GM12878 (cell line): ENCODE results near the gene HLTF. TPM values are rescaled to one million over a fixed set of nuclear protein-coding genes. Genes with fewer than 3 reads are reported as not detected.
A peak's percentile ranks its signal among the peaks of the same experiment; 100 is the strongest.

Experiments used
- BRCA1 ChIP-seq: IDR thresholded peaks from 2 replicates; pipeline ENCODE4 v1.6.1; 2011; ENCODE audit warnings: low read depth, low read length, improper control_type of control experiment
- CBX5 ChIP-seq: sonication (generic); IDR thresholded peaks from 2 replicates; pipeline ENCODE4 v1.6.1; 2016; ENCODE audit warnings: low read depth, moderate library complexity, mild to moderate bottlenecking, inconsistent platforms
- FOXK2 ChIP-seq: fragments of 450-650 bp; IDR thresholded peaks from 2 replicates; pipeline ENCODE4 v1.6.1; 2017; ENCODE audit warnings: mild to moderate bottlenecking, moderate library complexity
- GABPA ChIP-seq: IDR thresholded peaks from 2 replicates; pipeline ENCODE4 v1.6.1; 2014; ENCODE audit warnings: antibody characterized with exemption, low read depth, mild to moderate bottlenecking, inconsistent platforms
- IRF4 ChIP-seq: IDR thresholded peaks from 2 replicates; pipeline ENCODE4 v1.6.1; 2011; ENCODE audit warnings: low read depth, low read length
- LARP7 ChIP-seq: fragments of 450-650 bp; IDR thresholded peaks from 2 replicates; pipeline ENCODE4 v1.6.1; 2017; ENCODE audit warnings: mild to moderate bottlenecking
- NFYB ChIP-seq: IDR thresholded peaks from 2 replicates; pipeline ENCODE4 v1.6.1; 2011; ENCODE audit warnings: low read depth, mild to moderate bottlenecking, low read length, improper control_type of control experiment, moderate library complexity; ENCODE audit not compliant: insufficient read depth
- NR2F1 ChIP-seq: fragments of 450-650 bp; conservative IDR thresholded peaks from 2 replicates; pipeline ENCODE4 v1.6.1; 2017; ENCODE audit warnings: mild to moderate bottlenecking
- NRF1 ChIP-seq: conservative IDR thresholded peaks from 2 replicates; pipeline ENCODE4 v1.6.1; 2011; ENCODE audit warnings: mild to moderate bottlenecking, low read depth, low read length, improper control_type of control experiment
- PAX5 ChIP-seq: IDR thresholded peaks from 2 replicates; pipeline ENCODE4 v1.6.1; 2011; ENCODE audit warnings: low read depth, low read length, borderline replicate concordance
- POLR2AphosphoS2 ChIP-seq: IDR thresholded peaks from 2 replicates; pipeline ENCODE4 v1.6.1; 2011; ENCODE audit warnings: low read depth, mild to moderate bottlenecking, low read length, improper control_type of control experiment, moderate library complexity
- RAD21 ChIP-seq: IDR thresholded peaks from 2 replicates; pipeline ENCODE4 v1.6.1; 2011; ENCODE audit warnings: mild to moderate bottlenecking, low read depth, low read length, moderate library complexity; ENCODE audit not compliant: insufficient read depth
- RAD51 ChIP-seq: fragments of 450-650 bp; IDR thresholded peaks from 2 replicates; pipeline ENCODE4 v1.6.1; 2016; ENCODE audit warnings: moderate library complexity, mild to moderate bottlenecking, inconsistent platforms
- SIN3A ChIP-seq: IDR thresholded peaks from 2 replicates; pipeline ENCODE4 v1.6.1; 2012; ENCODE audit warnings: low read depth, low read length, improper control_type of control experiment
- SP1 ChIP-seq: IDR thresholded peaks from one replicate; pipeline ENCODE4 v1.6.1; 2011; ENCODE audit warnings: low read depth, low read length
- SPI1 ChIP-seq: IDR thresholded peaks from 2 replicates; pipeline ENCODE4 v1.6.1; 2011; ENCODE audit warnings: low read depth, mild to moderate bottlenecking, low read length, moderate library complexity, borderline replicate concordance; ENCODE audit not compliant: insufficient read depth
- SUPT20H ChIP-seq: IDR thresholded peaks from 2 replicates; pipeline ENCODE4 v1.6.1; 2011; ENCODE audit warnings: low read depth, mild to moderate bottlenecking, low read length, moderate library complexity, borderline replicate concordance; ENCODE audit not compliant: control insufficient read depth
- ZNF24 ChIP-seq: fragments of 450-650 bp; IDR thresholded peaks from 2 replicates; pipeline ENCODE4 v1.6.1; 2017; ENCODE audit warnings: antibody characterized with exemption, mild to moderate bottlenecking
- ZNF384 ChIP-seq: IDR thresholded peaks from 2 replicates; pipeline ENCODE4 v1.6.1; 2012; ENCODE audit warnings: low read depth, mild to moderate bottlenecking, low read length, improper control_type of control experiment, borderline replicate concordance
- polyA plus RNA-seq, 11 experiments: library from polyadenylated mRNA; depleted of rRNA in 4 of 11; unstranded in 6 of 11; stranded (reverse) in 5 of 11; fragments of >200 nt; fragmentation: Nextera tagmentation in 4 of 11; fragmentation: Illumina TruSeq in 1 of 11; extraction: Ambion mirVana in 4 of 11; extraction: Trizol in 1 of 11; gene quantifications; 1 replicate in 1 of 11; 2 replicates in 10 of 11; pipeline versions ENCODE4 v1.2.1 to v1.2.3, GENCODE V29; 2011 to 2016; ENCODE audit warnings: inconsistent platforms in 2 of 11, missing spikeins in 2 of 11, low read depth in 1 of 11
- total RNA-seq, 4 experiments: library from RNA; depleted of rRNA in 3 of 4; stranded (reverse); fragments of >200 nt in 3 of 4; fragmentation: Illumina TruSeq in 1 of 4; extraction: Trizol in 1 of 4; gene quantifications; 2 replicates each; pipeline versions ENCODE4 v1.2.1 to v1.2.3, GENCODE V29; 2013 to 2021
- TF ChIP-seq, protein P1 (sequence below): fragments of 150-350 bp; IDR thresholded peaks from 2 replicates; pipeline ENCODE4 v1.6.1; 2016; ENCODE audit warnings: low read depth, low read length
- TF ChIP-seq, protein P2 (sequence below): IDR thresholded peaks from 2 replicates; pipeline ENCODE4 v1.6.1; 2011; ENCODE audit warnings: borderline replicate concordance, low read depth, mild to moderate bottlenecking, moderate library complexity, mixed read lengths, low read length; ENCODE audit not compliant: insufficient read depth; ENCODE audit errors: extremely low read length
- TF ChIP-seq, protein P3 (sequence below): fragments of 450-650 bp; IDR thresholded peaks from 2 replicates; pipeline ENCODE4 v1.6.1; 2016; ENCODE audit warnings: mild to moderate bottlenecking

Gene HLTF
- total and polyA plus RNA-seq, 10 of the 15 experiments (the other 5 are each of a cell fraction or from before 2014, with no cell fraction given), result 13.7 to 50.4 (median 31.7) TPM

DNA sequence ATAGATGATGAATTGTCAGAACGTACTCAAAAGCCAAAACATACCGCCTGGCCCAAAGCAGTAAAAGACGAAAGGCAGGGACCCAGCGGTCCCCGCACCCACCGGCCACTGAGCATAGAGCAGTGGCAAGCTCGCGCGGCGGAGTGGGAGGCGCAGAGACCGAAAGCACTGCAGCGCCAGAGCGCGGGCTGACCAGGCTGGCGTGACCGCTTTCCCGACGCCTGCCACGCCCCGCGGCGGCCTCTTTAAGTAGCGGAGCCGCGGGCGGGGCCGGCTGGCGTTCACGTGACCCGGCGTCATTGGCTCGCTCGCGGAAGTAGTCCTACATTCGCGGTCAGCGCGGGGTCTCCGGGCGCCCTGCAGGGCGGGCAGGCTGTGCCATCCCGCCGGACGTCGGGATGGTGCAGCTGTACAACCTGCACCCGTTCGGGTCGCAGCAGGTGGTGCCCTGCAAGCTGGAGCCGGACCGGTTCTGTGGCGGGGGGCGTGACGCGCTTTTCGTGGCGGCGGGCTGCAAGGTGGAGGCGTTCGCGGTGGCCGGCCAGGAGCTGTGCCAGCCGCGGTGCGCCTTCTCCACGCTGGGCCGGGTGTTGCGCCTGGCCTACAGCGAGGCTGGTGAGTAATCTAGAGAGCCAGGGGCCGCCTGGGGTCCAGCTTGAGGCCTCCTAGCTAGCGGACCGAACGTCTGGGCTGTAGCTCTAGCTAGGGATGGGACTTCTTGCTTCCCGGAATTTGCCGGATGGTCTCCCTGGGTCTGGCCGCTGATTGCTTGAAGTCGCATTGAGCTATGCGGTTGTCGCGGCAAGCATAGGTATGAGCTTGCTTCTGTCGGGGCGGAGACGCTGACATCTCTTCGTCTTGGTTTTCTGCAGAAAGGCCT lies 43.2 kb upstream of the HLTF start, which contains the start of gene HPS3 (continued):
- no peak for TF ChIP-seq NFYB
- no peak for TF ChIP-seq RAD21
- TF ChIP-seq NR2F1, result peak; percentile 60
- TF ChIP-seq, protein P1, sequence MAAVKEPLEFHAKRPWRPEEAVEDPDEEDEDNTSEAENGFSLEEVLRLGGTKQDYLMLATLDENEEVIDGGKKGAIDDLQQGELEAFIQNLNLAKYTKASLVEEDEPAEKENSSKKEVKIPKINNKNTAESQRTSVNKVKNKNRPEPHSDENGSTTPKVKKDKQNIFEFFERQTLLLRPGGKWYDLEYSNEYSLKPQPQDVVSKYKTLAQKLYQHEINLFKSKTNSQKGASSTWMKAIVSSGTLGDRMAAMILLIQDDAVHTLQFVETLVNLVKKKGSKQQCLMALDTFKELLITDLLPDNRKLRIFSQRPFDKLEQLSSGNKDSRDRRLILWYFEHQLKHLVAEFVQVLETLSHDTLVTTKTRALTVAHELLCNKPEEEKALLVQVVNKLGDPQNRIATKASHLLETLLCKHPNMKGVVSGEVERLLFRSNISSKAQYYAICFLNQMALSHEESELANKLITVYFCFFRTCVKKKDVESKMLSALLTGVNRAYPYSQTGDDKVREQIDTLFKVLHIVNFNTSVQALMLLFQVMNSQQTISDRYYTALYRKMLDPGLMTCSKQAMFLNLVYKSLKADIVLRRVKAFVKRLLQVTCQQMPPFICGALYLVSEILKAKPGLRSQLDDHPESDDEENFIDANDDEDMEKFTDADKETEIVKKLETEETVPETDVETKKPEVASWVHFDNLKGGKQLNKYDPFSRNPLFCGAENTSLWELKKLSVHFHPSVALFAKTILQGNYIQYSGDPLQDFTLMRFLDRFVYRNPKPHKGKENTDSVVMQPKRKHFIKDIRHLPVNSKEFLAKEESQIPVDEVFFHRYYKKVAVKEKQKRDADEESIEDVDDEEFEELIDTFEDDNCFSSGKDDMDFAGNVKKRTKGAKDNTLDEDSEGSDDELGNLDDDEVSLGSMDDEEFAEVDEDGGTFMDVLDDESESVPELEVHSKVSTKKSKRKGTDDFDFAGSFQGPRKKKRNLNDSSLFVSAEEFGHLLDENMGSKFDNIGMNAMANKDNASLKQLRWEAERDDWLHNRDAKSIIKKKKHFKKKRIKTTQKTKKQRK, result no peak
- TF ChIP-seq PAX5, result peak; percentile 100
- TF ChIP-seq, protein P2, sequence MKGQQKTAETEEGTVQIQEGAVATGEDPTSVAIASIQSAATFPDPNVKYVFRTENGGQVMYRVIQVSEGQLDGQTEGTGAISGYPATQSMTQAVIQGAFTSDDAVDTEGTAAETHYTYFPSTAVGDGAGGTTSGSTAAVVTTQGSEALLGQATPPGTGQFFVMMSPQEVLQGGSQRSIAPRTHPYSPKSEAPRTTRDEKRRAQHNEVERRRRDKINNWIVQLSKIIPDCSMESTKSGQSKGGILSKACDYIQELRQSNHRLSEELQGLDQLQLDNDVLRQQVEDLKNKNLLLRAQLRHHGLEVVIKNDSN, result peak; percentile 91
- no peak for TF ChIP-seq SUPT20H
- no peak for TF ChIP-seq IRF4
- TF ChIP-seq LARP7, result peak; percentile 68; the same call in 1 of the 2 replicates
- no peak for TF ChIP-seq ZNF24
- TF ChIP-seq BRCA1, result no peak
- TF ChIP-seq SP1, result peak; percentile 64
- TF ChIP-seq SPI1, result no peak
- peak; percentile 78; the same call in 1 of the 2 replicates for TF ChIP-seq SIN3A
- no peak for TF ChIP-seq NRF1
- TF ChIP-seq, protein P3, sequence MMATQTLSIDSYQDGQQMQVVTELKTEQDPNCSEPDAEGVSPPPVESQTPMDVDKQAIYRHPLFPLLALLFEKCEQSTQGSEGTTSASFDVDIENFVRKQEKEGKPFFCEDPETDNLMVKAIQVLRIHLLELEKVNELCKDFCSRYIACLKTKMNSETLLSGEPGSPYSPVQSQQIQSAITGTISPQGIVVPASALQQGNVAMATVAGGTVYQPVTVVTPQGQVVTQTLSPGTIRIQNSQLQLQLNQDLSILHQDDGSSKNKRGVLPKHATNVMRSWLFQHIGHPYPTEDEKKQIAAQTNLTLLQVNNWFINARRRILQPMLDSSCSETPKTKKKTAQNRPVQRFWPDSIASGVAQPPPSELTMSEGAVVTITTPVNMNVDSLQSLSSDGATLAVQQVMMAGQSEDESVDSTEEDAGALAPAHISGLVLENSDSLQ, result no peak
- peak; percentile 81 for TF ChIP-seq RAD51
- 0 out of 2 replicates have a peak, but pooled peaks have one; percentile 40 for TF ChIP-seq POLR2AphosphoS2
- TF ChIP-seq FOXK2, result no peak
- TF ChIP-seq ZNF384, result 0 out of 2 replicates have a peak, but pooled peaks have one; percentile 31
- TF ChIP-seq CBX5, result no peak; the same call in 1 of the 2 replicates
- no peak for TF ChIP-seq GABPA
